Measurements from ENCODE around the gene KMT2E. TPM values are rescaled to one million over a fixed set of nuclear protein-coding genes. Genes with fewer than 3 reads are reported as not detected.

Gene KMT2E
- total and polyA plus RNA-seq, 2 donors (not counting 1 experiment from before 2014, with no cell fraction given), result 32.4 to 328 TPM

- TF ChIP-seq CTCF (IDR thresholded peaks at IDR 0.05) (no peak), EZH2 (IDR thresholded peaks at IDR 0.05; ENCODE audit: borderline replicate concordance, insufficient read depth, low read depth, low read length, poor library complexity, severe bottlenecking) (no peak)
- peaks cover 7% of the 10 kb centered on the region for H3K79me2 ChIP-seq (ENCODE audit: control insufficient read depth, insufficient read depth, low read length)
- Mint-ChIP-seq H3K4me1 (no peaks in the 10 kb centered on the region), H3K27me3 (no peaks in the 10 kb centered on the region), H3K27ac (no peak overlapping the region), H3K4me3 (no peak overlapping the region), H3K9me3 (ENCODE audit: insufficient read depth) (no peaks in the 10 kb centered on the region)
- CTCF ChIA-PET, result interaction anchor here (1.1 to 1.2 kb wide), 2 partner anchors 10 to 11 kb away, joined by 3 to 5 read pairs; no protein-coding TSS in a partner anchor
- H3K4me3 ChIP-seq (ENCODE audit: control extremely low read depth in 1 of 5, extremely low read depth in 1 of 5, insufficient read depth in 1 of 5, low read depth in 2 of 5, low read length in 4 of 5), result no peak overlapping the region
- no peaks in the 10 kb centered on the region for H3K4me1 ChIP-seq (ENCODE audit: control insufficient read depth in 2 of 2, insufficient read depth in 2 of 2, low read length in 2 of 2)
- H3K27me3 ChIP-seq (replicated peaks in 1 of 4; ENCODE audit: control extremely low read depth in 1 of 4, control insufficient read depth in 3 of 4, insufficient read depth in 4 of 4, low read length in 3 of 4), result no peaks in the 10 kb centered on the region
- H2AFZ ChIP-seq (ENCODE audit: insufficient read depth, low read depth, low read length, poor library complexity, severe bottlenecking), result no peak overlapping the region
- no peak overlapping the region for H3K4me2 ChIP-seq (replicated peaks; ENCODE audit: low read depth, low read length, poor library complexity, severe bottlenecking)
- no peak overlapping the region for H3K9ac ChIP-seq (ENCODE audit: low read length)
- no peak for DNase-seq
- H3K36me3 ChIP-seq (replicated peaks in 1 of 2; ENCODE audit: control extremely low read depth in 1 of 2, control insufficient read depth in 1 of 2, extremely low read depth in 1 of 2, insufficient read depth in 2 of 2, low read length in 1 of 2), result peaks cover 0 to 75% of the 10 kb centered on the region in 2 experiments
- H4K20me1 ChIP-seq (ENCODE audit: control insufficient read depth, insufficient read depth, low read length, poor library complexity, severe bottlenecking), result peaks cover 27% of the 10 kb centered on the region
- no peak for ATAC-seq (ENCODE audit: low read depth)
- POLR2A ChIA-PET, result interaction anchor here (0.7 kb wide), 1 partner anchor 221 kb away, joined by 3 read pairs; no protein-coding TSS in a partner anchor
- H3K9me3 ChIP-seq (ENCODE audit: control extremely low read depth in 1 of 3, control insufficient read depth in 2 of 3, insufficient read depth in 1 of 3, low read length in 2 of 3), result no peaks in the 10 kb centered on the region
- H3K27ac ChIP-seq (ENCODE audit: low read length in 2 of 2), result no peak overlapping the region
- no CpG with 5 or more reads among the region's 5 CpGs for WGBS (ENCODE audit: insufficient coverage)
- intact Hi-C loops (cut with micrococcal nuclease), result no loop called here
Observed at GRCh38 chr7:105130048-105130447, 116.0 kb downstream of the KMT2E start.

GRCh38 chr7:105130580-105130979 lies 116.6 kb downstream of the KMT2E start:
- H3K4me1 Mint-ChIP-seq, result no peaks in the 10 kb centered on the region
- no peak overlapping the region for H3K4me2 ChIP-seq (replicated peaks; ENCODE audit: low read depth, low read length, poor library complexity, severe bottlenecking)
- H2AFZ ChIP-seq (ENCODE audit: insufficient read depth, low read depth, low read length, poor library complexity, severe bottlenecking), result no peak overlapping the region
- H3K79me2 ChIP-seq (ENCODE audit: control insufficient read depth, insufficient read depth, low read length), result peaks cover 7% of the 10 kb centered on the region
- no peak for DNase-seq
- intact Hi-C loops (cut with micrococcal nuclease), result no loop called here
- no peak overlapping the region for H3K9ac ChIP-seq (ENCODE audit: low read length)
- no peaks in the 10 kb centered on the region for H3K4me1 ChIP-seq (ENCODE audit: control insufficient read depth in 2 of 2, insufficient read depth in 2 of 2, low read length in 2 of 2)
- no peak overlapping the region for H3K27ac Mint-ChIP-seq
- H3K4me3 ChIP-seq (ENCODE audit: control extremely low read depth in 1 of 5, extremely low read depth in 1 of 5, insufficient read depth in 1 of 5, low read depth in 2 of 5, low read length in 4 of 5), result no peak overlapping the region
- H3K9me3 Mint-ChIP-seq (ENCODE audit: insufficient read depth), result no peaks in the 10 kb centered on the region
- peaks cover 0 to 75% of the 10 kb centered on the region in 2 experiments for H3K36me3 ChIP-seq (replicated peaks in 1 of 2; ENCODE audit: control extremely low read depth in 1 of 2, control insufficient read depth in 1 of 2, extremely low read depth in 1 of 2, insufficient read depth in 2 of 2, low read length in 1 of 2)
- WGBS (ENCODE audit: insufficient coverage), result 100% methylated on average over 1 of the region's 2 CpGs
- no peak for TF ChIP-seq CTCF (IDR thresholded peaks at IDR 0.05)
- TF ChIP-seq EZH2 (IDR thresholded peaks at IDR 0.05; ENCODE audit: borderline replicate concordance, insufficient read depth, low read depth, low read length, poor library complexity, severe bottlenecking), result no peak
- no peak overlapping the region for H3K4me3 Mint-ChIP-seq
- H3K27me3 ChIP-seq (replicated peaks in 1 of 4; ENCODE audit: control extremely low read depth in 1 of 4, control insufficient read depth in 3 of 4, insufficient read depth in 4 of 4, low read length in 3 of 4), result no peaks in the 10 kb centered on the region
- peaks cover 28% of the 10 kb centered on the region for H4K20me1 ChIP-seq (ENCODE audit: control insufficient read depth, insufficient read depth, low read length, poor library complexity, severe bottlenecking)
- CTCF ChIA-PET, result interaction anchor here (0.6 to 1.2 kb wide), 3 partner anchors 10 to 401 kb away, joined by 3 to 5 read pairs (median 4); partner anchors contain the start of gene RINT1
- H3K27me3 Mint-ChIP-seq, result no peaks in the 10 kb centered on the region
- ATAC-seq (ENCODE audit: low read depth), result no peak
- H3K9me3 ChIP-seq (ENCODE audit: control extremely low read depth in 1 of 3, control insufficient read depth in 2 of 3, insufficient read depth in 1 of 3, low read length in 2 of 3), result no peaks in the 10 kb centered on the region
- H3K27ac ChIP-seq (ENCODE audit: low read length in 2 of 2), result no peak overlapping the region
- POLR2A ChIA-PET, result interaction anchor here (0.7 kb wide), 1 partner anchor 220 kb away, joined by 3 read pairs; no protein-coding TSS in a partner anchor
